ENCODE measurements around the gene MMP15. TPM values are rescaled to one million over a fixed set of nuclear protein-coding genes. Genes with fewer than 3 reads are reported as not detected.

The MMP15 gene
- total and polyA plus RNA-seq, 2 donors (not counting 3 experiments of a cell fraction or from before 2014, with no cell fraction given) = 12.6 to 16.0 TPM

DNA sequence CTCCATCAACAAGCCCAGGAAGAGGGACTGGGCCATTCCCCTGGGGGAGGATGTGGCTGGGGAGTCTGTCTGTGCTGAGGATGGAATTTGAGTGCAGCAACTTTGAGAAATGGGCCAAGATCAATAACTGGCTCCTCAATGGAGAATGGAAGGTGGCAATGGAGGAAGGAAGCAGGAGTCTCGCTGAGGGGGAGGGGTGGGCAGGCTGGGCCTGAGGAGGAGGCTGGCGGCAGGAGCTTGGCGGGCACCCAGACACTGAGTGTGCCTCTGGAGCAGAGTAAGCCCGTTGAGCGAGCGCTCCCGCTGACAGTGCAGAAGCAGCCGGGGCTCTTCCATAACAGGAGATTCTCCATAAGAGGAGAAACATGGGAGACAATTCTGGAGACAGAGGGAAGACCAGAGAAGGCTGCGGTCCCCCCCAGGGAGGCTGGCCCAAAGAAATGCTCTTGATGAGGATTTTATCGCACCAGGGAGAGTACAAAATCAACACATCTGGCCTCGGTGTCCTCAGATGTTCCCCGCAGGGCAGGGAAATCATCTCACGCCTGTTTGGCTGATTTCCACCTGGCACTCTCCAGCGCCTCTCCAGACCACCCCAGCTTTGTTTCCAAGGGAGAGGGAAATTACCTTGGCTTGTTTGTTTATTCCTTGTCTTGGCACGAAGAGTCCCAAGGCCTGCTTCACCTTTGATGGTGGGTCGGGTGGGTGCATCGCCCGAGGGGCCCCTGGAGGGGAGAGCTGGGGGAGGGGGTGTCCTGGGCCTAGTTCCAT lies 2.8 kb upstream of the MMP15 start:
- intact Hi-C loops (cut with micrococcal nuclease) = no loop called here
- Histone ChIP-seq H3K36me3 (ENCODE audit: control insufficient read depth in 2 of 2, extremely low read depth in 1 of 2, insufficient read depth in 2 of 2, low read length in 2 of 2) (peaks cover 0 to 9% of the 10 kb centered on the region in 2 experiments), H4K20me1 (replicated peaks; ENCODE audit: control insufficient read depth, extremely low read depth, insufficient read depth, low read length) (no peaks in the 10 kb centered on the region), H3K4me2 (ENCODE audit: insufficient read depth, low read length) (no peak overlapping the region), H3K9me1 (replicated peaks; ENCODE audit: control insufficient read depth, extremely low read depth, insufficient read depth, low read length) (no peaks in the 10 kb centered on the region), H3K9me3 (replicated peaks; ENCODE audit: control insufficient read depth, insufficient read depth, low read length) (no peaks in the 10 kb centered on the region), H3K4me1 (ENCODE audit: control insufficient read depth, extremely low read depth, insufficient read depth, low read length) (peaks cover 19% of the 10 kb centered on the region), H3K9ac (replicated peaks; ENCODE audit: extremely low read depth, insufficient read depth, low read length) (no peak overlapping the region), H3K27me3 (ENCODE audit: control insufficient read depth in 2 of 2, insufficient read depth in 2 of 2, low read length in 2 of 2) (peaks cover 0 to 8% of the 10 kb centered on the region in 2 experiments), H3K27ac (ENCODE audit: insufficient read depth, low read depth, low read length) (no peak overlapping the region), H2AFZ (ENCODE audit: low read depth, low read length) (no peak overlapping the region), H3K79me2 (ENCODE audit: control insufficient read depth, insufficient read depth, low read length) (no peaks in the 10 kb centered on the region), H3K4me3 (replicated peaks in 1 of 3; ENCODE audit: insufficient read depth in 1 of 3, low read depth in 1 of 3, low read length in 3 of 3) (no peak overlapping the region)
- no TSS peak for BruUV-seq (replicated peaks)
- dilution Hi-C loops (cut with MboI; ENCODE audit: extremely low pct_ligation_motif_present, low sequenced_read_pairs) = no loop called here
- DNase-seq (ENCODE audit: low read depth, low spot score) (peak; percentile 67), FAIRE-seq (peak; percentile 83)
- TF ChIP-seq, protein P1, sequence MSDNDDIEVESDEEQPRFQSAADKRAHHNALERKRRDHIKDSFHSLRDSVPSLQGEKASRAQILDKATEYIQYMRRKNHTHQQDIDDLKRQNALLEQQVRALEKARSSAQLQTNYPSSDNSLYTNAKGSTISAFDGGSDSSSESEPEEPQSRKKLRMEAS (IDR thresholded peaks at IDR 0.05; ENCODE audit: insufficient read depth, insufficient read length) = no peak
- TF ChIP-seq POLR2AphosphoS5 (IDR thresholded peaks at IDR 0.05; ENCODE audit: insufficient read depth, low read depth, low read length) = peak; percentile 48
- CTCF ChIA-PET = interaction anchor here (0.7 to 5.6 kb wide), 10 partner anchors 10 to 124 kb away, joined by 3 to 81 read pairs (median 5); partner anchors contain the start of gene CFAP20
- POLR2A ChIA-PET = interaction anchor here (1.5 kb wide), 1 partner anchor 99 kb away, joined by 3 read pairs; no protein-coding TSS in a partner anchor

DNA sequence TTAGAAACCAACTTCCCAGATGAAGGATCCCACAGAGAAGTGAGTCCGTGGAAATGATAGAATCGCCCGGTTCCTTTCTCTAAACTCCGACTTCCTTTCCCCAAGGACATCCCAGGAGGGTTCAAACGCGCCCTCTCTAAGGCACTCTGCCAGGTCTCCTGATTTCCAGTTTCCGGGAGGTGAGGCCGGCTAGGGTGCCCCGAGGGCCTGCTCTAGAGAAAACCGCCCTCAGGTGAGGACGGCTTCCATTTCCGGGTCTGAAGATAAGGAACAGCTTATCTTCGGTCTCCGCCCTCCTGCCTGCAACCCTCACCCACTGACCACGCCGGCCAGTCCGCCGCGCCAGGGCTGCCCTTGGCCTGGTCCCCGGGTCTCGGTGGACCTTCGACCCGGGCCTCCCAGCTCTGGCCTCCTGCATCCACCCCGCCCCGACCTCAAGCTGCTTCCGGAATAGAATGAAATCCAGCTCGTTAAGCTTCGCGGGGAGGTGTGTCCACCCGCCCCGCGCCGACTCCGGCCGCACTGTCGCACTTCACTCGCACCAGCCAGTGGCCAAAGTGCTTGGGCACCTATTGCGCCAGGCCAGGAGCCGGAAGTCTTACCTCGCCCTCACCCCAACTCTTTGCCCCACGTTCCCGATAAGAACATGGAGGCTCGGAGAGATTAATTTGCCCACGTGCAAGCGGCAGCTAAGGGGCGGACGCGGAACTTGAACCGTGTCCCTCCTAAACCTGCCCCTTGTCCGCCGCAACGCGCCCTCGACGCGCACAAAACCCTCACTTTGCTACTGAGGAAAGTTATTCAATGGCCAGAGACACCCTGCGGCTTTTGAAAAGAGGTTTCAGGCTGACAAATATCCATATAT lies 836 bp upstream of the MMP15 start:
- H3K27me3 ChIP-seq (ENCODE audit: control insufficient read depth in 2 of 2, insufficient read depth in 2 of 2, low read length in 2 of 2) = peaks cover 0 to 8% of the 10 kb centered on the region in 2 experiments
- ChIA-PET POLR2A (no interaction called here), CTCF (interaction anchor here (1.0 to 5.6 kb wide), 7 partner anchors 8 to 463 kb away, joined by 4 to 81 read pairs (median 6); partner anchors contain the start of gene CFAP20)
- peak overlapping the region; percentile 84 for H3K4me2 ChIP-seq (ENCODE audit: insufficient read depth, low read length)
- FAIRE-seq (no peak), DNase-seq (ENCODE audit: low read depth, low spot score) (no peak)
- H2AFZ ChIP-seq (ENCODE audit: low read depth, low read length) = peak overlapping the region; percentile 81
- H3K9me1 ChIP-seq (replicated peaks; ENCODE audit: control insufficient read depth, extremely low read depth, insufficient read depth, low read length) = no peaks in the 10 kb centered on the region
- no peak overlapping the region for H3K27ac ChIP-seq (ENCODE audit: insufficient read depth, low read depth, low read length)
- dilution Hi-C loops (cut with MboI; ENCODE audit: extremely low pct_ligation_motif_present, low sequenced_read_pairs) = no loop called here
- peaks cover 19% of the 10 kb centered on the region for H3K4me1 ChIP-seq (ENCODE audit: control insufficient read depth, extremely low read depth, insufficient read depth, low read length)
- BruUV-seq (replicated peaks) = no TSS peak
- no peaks in the 10 kb centered on the region for H3K36me3 ChIP-seq (ENCODE audit: control insufficient read depth in 2 of 2, extremely low read depth in 1 of 2, insufficient read depth in 2 of 2, low read length in 2 of 2)
- no peaks in the 10 kb centered on the region for H3K79me2 ChIP-seq (ENCODE audit: control insufficient read depth, insufficient read depth, low read length)
- intact Hi-C loops (cut with micrococcal nuclease) = loop anchor here (1.0 kb wide), 1 partner anchor 98 kb away; no protein-coding TSS in a partner anchor
- H3K4me3 ChIP-seq (replicated peaks in 1 of 3; ENCODE audit: insufficient read depth in 1 of 3, low read depth in 1 of 3, low read length in 3 of 3) = peak overlapping the region; percentile 44 to 64 (median 51)
- no peak overlapping the region for H3K9ac ChIP-seq (replicated peaks; ENCODE audit: extremely low read depth, insufficient read depth, low read length)
- H4K20me1 ChIP-seq (replicated peaks; ENCODE audit: control insufficient read depth, extremely low read depth, insufficient read depth, low read length) = no peaks in the 10 kb centered on the region
- TF ChIP-seq EZH2 (IDR thresholded peaks at IDR 0.05; ENCODE audit: borderline replicate concordance, low read depth, low read length, severe bottlenecking) (peak; percentile 30), FOS (IDR thresholded peaks at IDR 0.05; ENCODE audit: borderline replicate concordance, insufficient read depth, low read length) (no peak)
- no peaks in the 10 kb centered on the region for H3K9me3 ChIP-seq (replicated peaks; ENCODE audit: control insufficient read depth, insufficient read depth, low read length)

All from endothelial cell of umbilical vein (primary cell).